Nucleus accumbens (tissue), 56 donors: ENCODE measurements around the gene SLU7.

Source experiments
- DNase-seq, 56 donors: peaks; one replicate each; lab custom pipeline; 2025; lab: John Stamatoyannopoulos, UW

The SLU7 gene

DNA sequence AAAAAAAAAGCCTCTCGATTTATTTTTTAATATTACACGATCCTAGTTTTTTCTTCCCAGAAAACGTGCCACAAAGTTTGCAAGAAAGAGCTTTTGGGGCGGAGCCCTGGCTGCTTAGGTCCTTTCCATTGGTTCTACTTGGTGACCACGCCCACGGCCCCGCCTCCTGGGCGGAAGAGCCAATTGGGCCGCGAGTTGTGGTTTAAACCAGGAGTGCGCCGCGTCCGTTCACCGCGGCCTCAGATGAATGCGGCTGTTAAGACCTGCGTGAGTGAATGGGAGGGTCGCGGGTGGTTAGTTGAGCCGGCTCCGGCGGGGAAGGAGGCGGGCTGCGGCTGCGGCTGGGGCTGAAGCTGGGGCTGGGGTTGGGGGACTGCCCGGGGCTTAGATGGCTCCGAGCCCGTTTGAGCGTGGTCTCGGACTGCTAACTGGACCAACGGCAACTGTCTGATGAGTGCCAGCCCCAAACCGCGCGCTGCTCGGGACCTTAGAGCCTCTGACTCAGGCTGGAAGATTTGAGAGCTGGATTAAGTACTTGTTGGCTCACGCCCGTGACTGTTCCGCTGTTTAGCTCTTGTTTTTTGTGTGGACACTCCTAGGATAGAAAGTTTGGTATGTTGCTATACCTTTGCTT lies 2.9 kb upstream of the SLU7 start, which contains the start of gene PTTG1:
PTTG1 (plus strand) TSS at position 231 of the 634 bp plus-strand sequence. CDS start 458 bp downstream, outside the sequence.
- peak in 55 of 56 donors; percentile 32 to 94 (median 80) for DNase-seq

DNA sequence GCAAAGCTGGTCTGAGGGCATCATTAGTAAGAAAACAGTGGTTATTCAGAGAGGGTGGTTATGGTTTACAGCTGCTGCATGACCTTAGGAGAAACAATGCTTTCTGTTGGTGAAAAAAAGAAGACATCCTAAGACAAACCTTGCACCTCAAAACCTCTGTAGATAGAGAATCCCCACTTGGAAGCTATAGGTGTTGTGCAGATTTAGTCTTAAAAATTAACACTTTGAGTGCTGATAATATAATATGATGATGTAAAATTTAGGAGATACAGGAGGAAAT lies 1.4 kb upstream of the SLU7 start:
- DNase-seq: no peak

DNA sequence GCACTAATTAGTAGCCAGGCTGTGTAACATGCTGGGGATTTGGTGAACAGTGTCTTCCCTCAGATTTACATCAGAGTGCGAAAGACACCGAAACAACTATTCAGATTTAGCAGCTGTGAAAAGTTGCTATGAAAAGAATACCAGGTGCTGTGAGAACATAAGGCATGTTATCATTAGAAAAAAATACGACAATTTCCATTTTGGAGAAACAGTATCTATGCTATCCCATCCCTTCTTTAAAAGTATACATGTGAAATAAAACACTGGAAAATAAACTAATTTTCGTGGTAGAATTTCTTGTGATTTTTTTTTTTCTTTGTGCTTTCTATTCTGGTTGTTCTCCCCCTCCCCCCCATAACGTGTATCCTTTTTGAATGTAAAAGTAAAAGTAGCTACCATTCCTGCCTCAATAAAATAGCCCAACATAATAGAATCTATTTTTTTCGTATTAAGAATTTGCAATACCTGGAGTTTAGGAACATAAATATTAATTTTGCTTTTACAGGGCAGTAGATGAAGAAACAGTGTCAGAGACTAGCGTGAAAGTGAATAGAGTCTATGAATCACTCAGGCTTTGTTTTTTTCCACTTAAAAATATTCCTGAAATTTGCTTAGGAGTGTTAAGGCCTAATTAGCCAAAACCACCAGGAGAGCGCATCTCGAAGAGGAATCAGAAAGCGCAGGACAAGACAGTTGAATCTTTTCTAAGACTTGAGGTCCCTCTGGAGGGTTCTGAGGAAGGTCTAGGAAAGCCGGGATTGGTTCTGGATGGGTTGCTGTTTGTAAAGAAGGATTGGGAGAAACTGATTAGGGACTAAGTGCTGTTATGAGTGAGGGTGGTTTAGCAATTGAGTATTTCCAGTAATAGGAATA lies 813 bp upstream of the SLU7 start:
- DNase-seq: no peak

DNA sequence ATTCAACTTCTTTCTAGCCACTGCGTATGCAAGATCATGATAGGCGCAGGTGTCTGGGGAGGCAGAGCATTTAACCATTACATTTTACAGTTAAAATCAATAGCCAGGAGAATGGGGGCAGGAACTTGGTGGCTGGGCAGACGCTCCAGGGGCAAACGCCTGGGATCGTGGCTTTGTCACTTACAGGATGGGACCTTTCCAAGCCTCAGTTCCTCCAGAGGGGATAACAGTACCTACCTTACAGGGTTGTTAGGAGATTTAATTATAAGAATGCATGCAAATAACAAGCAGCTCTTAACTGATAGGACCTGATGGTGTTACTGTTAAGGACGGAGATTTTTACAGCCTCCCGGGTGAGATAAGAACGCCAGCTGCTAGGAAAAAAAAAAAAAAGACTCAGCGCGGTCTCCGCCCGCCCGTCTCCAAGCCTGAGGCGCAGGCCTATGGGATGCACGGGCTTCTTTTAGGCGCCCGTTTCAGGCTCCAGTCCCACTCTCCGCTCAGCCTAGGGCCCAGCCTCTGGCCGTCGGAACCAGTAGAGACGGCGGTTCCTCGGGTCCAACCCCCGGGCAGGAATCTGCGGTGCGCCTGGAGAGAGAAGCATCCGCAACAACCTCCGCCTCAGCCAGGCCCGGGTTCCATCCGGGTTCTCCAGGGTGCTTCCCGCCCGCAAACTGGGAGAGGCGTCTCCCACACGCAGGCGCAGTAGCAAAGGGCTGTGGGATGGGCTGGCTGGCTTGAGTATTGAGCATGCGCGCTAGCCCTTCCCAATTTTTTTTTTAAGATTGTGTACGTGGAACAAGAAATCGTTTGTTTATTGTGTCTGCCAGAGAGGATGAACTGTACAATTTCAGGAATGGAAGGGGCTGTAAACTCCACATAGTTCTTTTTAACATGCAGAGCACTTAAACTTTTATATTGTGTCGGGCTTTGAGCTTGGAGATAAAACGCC lies 19.2 kb downstream of the SLU7 start, which contains the start of gene FAM200C:
FAM200C (minus strand) TSS at position 653 of the 952 bp plus-strand sequence. CDS start 4,564 bp downstream, outside the sequence.
- peak; percentile 51 to 94 (median 88) for DNase-seq

DNA sequence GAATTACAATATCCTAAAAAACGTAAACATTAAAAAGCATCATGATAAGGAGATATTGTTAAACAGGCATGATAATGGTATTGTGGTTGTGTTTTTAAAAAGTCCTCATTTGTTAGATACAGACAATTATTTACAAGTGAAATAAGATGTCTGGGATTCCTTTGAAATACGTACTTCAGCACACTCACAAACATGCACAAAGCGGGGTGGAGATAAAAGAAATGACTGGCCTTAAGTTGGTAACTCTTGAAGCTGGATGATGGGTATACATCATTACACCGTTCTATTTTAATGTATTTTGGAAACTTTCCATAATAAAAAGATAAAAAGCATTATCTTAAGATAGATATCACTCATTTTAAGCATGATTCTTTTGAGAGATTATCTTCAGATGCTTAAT lies 20.1 kb downstream of the SLU7 start:
- DNase-seq: no peak

DNA sequence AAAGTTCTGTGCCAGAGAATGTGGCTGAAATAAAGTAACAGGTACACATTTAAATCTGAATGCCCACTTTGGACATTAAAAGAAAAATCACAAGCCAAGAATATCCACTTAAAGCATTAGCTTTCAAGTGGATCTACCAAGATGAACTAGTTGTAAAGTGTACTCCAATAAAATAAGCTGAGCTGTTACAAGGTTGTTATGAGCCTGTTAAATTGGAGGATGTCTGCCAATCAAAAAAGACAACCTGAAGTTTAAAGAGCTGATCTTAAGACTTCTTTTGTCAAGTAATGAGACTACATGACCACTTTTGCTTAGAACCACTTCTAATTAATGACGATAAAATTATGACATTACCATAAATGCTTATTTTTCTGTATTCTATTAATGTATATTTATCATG lies 21.4 kb downstream of the SLU7 start:
- no peak for DNase-seq

DNA sequence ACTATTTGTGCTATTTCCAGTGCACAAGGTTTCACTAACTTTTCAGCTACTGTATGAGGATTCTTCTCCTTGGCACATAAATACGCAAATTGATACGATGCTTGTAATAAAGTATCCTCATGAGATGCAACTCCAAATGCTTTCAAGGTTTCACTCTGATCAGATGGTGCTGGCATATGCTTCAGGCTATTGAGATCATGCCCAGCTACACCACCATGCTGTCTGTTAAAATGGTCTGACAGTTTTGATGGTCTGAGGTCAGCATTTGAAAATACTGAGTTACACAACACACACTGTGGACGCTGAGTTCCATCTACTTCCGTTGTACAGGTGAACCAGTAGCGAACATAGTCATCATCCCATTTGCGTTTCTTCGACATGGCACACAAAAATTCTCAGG lies 23.8 kb downstream of the SLU7 start:
- DNase-seq: no peak

DNA sequence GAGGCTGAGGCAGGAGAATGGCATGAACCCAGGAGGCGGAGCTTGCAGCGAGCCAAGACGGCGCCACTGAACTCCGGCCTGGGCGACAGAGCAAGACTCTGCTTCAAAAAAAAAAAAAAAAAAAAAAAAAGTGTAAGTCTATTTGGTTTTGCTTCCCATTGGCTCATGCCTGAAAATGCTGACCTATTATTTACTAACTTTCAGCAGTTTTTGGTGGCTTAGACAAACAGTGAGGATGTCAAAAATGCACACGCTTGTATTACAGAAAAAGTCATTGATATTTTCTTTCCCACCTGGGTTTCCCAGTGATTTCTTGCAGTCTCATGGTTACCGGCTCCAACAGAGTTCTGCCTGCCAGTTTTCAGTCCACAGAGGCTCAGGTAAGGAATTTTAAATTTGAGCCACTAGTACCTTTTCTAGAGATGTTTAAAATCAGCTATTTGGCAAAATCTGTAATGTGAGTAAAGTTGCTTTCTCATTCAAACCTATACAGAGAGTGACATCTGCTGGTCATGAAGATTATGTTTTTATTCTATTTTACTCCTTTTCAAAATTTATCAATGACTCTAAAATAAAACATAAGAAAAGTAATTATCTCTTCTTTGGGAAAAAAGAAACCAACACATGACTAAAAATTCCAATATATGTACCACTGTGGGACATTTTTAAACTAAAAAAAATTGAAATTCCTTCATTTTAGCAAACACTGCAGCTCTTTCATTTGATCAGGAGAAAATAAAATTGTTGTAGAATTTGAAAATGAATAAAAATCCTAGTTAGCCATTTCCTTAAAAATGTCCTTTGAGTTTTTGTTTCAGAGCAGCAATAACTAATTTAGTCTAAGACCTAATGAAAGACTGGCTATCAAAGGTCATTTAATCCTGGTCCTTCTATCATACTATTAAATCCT lies 27.8 kb downstream of the SLU7 start:
- DNase-seq: no peak

DNA sequence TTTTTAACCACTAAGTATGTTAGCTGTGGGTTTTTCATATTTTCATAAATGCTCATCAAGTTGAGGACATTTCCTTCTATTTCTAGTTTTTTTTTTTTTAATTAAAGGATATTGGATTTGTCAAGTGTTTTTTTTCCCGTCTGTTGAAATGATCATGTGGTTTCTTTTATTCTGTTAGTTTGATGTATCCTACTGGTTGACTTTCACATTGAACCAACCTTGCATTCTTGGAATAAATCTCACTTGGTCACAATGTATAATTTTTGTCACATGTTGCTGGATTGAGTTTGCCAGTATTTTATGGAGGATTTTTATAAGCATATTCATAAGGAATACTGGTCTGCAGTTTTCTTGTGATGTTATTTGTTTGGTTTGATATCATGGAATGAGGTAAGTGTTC lies 31.4 kb downstream of the SLU7 start:
- no peak for DNase-seq

DNA sequence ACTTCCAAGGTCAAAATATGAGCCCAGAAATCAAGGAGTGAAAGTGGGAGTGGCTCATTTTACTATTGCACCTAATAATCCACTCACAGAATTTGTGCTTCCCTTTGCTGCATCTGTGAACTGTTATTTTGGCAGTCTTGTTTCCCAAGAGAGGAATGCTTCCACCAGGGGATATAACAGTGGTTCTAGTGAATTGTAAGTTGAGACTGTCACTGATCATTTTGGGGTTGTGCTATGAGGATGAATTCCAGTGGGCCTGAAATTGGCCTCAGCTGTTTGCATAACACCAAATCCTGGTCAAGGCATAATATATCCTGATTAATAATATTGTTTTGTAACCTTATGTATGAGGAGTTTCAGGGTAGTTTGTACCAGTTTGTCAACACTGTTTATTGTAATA lies 33.4 kb downstream of the SLU7 start:
- no peak for DNase-seq

DNA sequence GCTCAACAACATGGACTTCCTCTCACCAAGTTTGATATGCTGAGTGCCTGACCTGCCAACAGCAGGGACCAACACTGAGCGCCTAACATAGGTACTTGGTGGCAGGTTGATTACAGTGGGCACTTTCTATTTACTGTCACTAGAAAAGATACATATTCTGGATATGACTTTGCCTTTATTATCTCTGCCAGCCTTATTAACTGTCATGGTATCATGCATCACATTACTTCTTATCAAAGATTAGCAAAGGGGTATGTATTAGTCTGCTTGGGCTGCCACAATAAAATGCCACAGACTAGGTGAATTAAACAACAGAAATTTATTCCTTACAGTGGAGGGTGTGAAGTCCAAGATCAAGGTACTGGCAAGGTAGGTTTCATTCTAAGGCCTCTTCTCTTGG lies 34.2 kb downstream of the SLU7 start:
- no peak for DNase-seq

DNA sequence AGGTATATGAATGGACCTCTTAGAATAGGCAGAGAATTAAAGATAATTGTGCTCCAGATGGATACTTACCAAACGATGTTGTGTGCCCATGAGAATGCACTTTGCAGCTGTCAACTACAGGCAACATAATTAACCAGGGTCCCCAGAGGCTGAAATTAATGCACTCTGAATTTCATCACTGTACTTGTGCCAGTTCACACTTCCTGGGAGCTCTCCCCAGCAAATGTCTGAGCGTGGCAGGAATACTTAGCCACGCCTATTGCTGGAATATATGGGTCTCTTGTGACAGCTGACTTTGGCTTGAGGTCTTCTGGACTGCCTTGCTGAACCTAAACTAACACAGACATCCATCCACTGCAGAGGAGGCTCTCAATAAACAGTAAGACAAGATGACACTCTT lies 36.5 kb downstream of the SLU7 start:
- DNase-seq: no peak

DNA sequence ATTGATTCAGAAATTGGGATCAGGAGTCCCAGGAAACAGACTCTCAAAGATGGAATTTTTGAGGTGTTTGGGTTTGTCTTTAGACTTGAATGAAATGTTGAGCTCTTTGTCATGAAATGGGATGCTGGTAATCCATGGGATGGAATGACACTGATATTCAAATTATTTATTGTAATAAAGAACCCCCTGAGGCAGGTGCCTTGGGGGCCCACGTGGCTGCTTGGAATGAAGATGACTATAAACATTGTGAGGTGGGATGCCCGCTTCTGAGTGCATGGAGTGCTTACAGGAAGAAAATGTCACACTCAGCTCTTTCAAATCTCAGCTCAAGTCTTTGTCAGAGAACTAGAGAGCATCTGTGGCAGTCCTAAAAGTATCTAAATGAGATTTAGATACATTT lies 38.8 kb downstream of the SLU7 start:
- no peak for DNase-seq

DNA sequence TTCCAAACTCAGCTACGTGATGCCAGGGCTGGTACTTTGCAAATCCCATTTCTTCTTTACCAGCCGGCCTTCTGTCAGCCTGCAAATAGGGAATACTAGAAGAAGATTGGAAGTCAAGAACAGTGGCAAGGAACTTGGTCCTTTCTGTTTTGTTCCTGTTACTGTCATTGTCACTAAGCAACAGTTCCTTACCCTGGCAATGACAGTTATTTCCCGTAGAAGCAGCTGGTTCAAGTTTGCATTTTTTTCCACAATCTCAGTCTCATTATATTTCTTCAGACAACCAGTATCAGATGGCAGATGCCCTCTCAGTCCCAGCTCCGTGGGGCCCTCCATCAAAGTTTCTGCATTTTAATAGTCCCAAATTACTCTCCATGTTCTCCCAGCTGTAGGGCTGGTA lies 39.4 kb downstream of the SLU7 start:
- no peak for DNase-seq

DNA sequence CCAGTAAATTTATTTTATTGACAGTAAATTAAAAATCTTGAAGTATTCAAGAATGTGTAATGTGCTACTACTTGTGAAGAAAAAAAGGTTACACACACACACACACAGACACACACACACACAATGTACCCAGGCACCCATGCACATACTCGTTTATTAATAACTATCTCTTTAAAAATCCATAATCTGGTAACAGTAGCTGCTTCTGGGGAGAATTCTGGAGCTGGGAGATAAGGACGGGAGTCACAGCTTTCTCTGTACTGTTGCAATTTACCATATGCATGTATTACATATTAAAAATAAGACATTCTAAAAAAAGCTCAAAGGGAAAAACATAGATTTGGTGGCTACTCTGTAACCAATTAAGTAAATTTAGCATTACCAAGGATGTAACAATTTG lies 40.6 kb downstream of the SLU7 start:
- no peak for DNase-seq

DNA sequence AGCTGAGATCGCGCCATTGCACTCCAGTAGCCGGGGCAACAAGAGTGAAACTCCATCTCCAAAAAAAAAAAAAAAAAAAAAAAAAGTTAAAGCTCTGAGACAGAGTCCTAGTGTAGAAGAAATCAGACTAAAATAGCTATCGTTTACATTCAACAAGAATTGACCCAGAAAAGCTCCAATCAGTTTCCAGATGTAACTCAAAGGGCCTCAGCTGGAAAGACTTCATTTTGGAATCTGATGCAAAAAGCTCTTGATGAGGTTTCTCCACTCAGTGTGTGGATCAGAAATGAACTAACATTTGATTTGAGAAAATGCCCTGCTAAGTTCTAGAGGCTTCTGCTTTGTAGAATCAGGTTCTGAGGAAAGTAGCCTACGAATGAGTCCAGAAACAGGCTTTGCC lies 41.2 kb downstream of the SLU7 start:
- DNase-seq: no peak

DNA sequence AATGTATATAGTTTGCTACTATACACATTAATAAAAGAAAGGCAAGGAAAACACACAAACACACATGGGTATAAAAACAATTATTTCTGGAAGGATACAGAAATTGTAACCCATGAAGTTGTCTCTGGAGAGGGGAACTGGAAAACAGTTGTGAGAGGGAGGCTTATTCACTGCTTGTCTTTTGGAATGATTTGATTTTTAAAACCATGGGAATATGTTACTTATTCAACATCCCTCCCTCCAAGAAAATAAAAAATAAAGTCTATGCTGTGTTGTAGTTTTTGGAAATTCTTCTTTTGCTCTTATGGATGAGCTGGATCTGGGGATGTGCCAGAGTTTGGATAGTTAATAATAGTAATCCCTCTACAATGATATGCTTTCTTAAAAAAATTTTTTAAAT lies 42.5 kb downstream of the SLU7 start:
- DNase-seq: no peak

DNA sequence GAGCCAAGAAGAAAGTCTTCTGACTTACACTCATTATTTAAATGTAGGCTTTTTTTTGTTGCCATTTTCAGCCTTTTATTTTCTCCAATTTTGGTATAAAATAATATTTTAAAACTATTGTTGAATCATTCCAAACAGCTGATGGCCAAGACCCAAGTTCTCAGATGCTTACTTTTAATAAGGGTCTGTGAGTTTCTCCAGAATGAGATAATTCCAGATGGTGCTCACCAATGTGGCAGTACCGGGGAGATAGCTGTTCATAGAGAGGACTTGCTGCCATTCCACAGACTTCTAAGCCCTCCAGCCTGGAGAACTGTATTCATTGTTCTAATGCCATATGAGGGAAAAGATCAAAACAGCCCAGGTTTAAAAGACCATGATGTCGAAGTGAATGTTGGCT lies 43.2 kb downstream of the SLU7 start:
- DNase-seq: no peak

DNA sequence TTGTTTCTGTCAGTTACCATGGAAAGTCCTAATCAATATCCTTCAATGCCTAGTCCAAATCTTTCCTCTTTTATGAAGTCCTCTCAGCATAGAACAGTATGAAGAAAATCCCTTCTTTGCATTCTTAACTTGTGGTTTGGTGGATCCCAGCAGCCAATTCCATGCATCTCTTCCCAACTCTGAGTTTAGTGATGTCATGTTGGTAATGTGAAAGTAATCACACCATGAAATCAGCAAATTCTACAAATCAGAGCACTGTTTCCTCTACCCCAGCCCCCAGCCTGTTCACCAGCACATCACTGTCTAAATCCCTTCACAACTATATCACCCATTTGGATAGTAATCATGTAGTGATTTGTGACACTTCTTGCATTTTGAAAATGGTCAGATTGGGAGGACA lies 43.7 kb downstream of the SLU7 start:
- DNase-seq: no peak

DNA sequence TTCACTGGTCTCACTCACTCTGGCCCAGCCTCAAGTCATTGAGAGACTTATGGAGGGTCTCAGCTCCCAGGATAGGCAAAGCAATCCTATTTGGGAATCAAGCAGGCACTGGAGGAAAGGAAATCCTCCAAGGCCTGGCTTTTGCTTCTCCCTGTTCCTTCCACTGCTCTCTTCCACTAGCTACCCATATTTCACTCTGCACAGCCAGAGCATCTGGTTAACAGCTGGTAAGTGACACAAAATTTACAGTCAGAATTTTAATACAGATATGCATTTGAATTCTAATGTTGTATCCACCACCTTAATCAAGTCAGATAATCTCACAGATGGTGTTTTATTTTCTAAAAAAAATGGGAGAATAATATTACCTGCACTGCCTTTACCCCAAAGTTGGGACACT lies 47.6 kb downstream of the SLU7 start:
- no peak for DNase-seq
